Progenitor cell of endocrine pancreas (in vitro differentiated cells): ENCODE measurements around the gene TDRKH. TPM values are rescaled to one million over a fixed set of nuclear protein-coding genes. Genes with fewer than 3 reads are reported as not detected.
A peak's percentile ranks its signal among the peaks of the same experiment; 100 is the strongest.
"Not testable (repeated sequence)": the region's sequence is repeated elsewhere in the genome, so short reads cannot be mapped to it uniquely, and the experiment has no call there.

ENCODE experiments used
- DNase-seq: peaks from one replicate; pipeline ENCODE4 v3.0.0; 2021; ENCODE audit warnings: low spot score; ENCODE audit not compliant: unreplicated experiment
- H3K27ac Mint-ChIP-seq: 2 replicates; pipeline ENCODE4 v1.8.0; 2021; ENCODE audit warnings: mild to moderate bottlenecking, moderate library complexity, mixed read lengths
- H3K27me3 Mint-ChIP-seq: 2 replicates; pipeline ENCODE4 v1.8.0; 2021; ENCODE audit warnings: mixed read lengths
- H3K36me3 Mint-ChIP-seq: 2 replicates; pipeline ENCODE4 v1.8.0; 2022; ENCODE audit warnings: mixed read lengths; ENCODE audit not compliant: insufficient read depth
- H3K4me1 Mint-ChIP-seq: 2 replicates; pipeline ENCODE4 v1.8.0; 2021; ENCODE audit warnings: low read depth, mixed read lengths
- H3K4me3 Mint-ChIP-seq: 2 replicates; pipeline ENCODE4 v1.8.0; 2021; ENCODE audit warnings: low read depth, mild to moderate bottlenecking, moderate library complexity, mixed read lengths
- H3K9me3 Mint-ChIP-seq: 2 replicates; pipeline ENCODE4 v1.8.0; 2021; ENCODE audit warnings: low read depth, mixed read lengths
- total RNA-seq: library from RNA; stranded (reverse); gene quantifications from 2 replicates; pipeline ENCODE4 v1.2.1, GENCODE V29; 2021
- TF ChIP-seq, protein P1 (sequence below): fragments of 200-600 bp; sonication (generic); IDR thresholded peaks from one replicate; pipeline ENCODE4 v1.5.0; 2021; ENCODE audit warnings: antibody characterized with exemption, mild to moderate bottlenecking; ENCODE audit not compliant: unreplicated experiment

Gene TDRKH
- total RNA-seq, 1 donor from 2014 or later = 16.5 TPM

- H3K27ac Mint-ChIP-seq = no peak overlapping the region
- no peak for DNase-seq
- no peaks in the 10 kb centered on the region for H3K27me3 Mint-ChIP-seq
- no peak overlapping the region for H3K4me3 Mint-ChIP-seq
- peaks cover under 1% of the 10 kb centered on the region for H3K4me1 Mint-ChIP-seq
- H3K36me3 Mint-ChIP-seq = peaks cover 20% of the 10 kb centered on the region
- no peaks in the 10 kb centered on the region for H3K9me3 Mint-ChIP-seq
- TF ChIP-seq, protein P1, sequence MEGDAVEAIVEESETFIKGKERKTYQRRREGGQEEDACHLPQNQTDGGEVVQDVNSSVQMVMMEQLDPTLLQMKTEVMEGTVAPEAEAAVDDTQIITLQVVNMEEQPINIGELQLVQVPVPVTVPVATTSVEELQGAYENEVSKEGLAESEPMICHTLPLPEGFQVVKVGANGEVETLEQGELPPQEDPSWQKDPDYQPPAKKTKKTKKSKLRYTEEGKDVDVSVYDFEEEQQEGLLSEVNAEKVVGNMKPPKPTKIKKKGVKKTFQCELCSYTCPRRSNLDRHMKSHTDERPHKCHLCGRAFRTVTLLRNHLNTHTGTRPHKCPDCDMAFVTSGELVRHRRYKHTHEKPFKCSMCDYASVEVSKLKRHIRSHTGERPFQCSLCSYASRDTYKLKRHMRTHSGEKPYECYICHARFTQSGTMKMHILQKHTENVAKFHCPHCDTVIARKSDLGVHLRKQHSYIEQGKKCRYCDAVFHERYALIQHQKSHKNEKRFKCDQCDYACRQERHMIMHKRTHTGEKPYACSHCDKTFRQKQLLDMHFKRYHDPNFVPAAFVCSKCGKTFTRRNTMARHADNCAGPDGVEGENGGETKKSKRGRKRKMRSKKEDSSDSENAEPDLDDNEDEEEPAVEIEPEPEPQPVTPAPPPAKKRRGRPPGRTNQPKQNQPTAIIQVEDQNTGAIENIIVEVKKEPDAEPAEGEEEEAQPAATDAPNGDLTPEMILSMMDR = no peak
These were observed 16.6 kb downstream of the TDRKH start for GRCh38 chr1:151773702-151774101.

- not testable (repeated sequence) for DNase-seq, H3K27me3 Mint-ChIP-seq, H3K36me3 Mint-ChIP-seq, H3K9me3 Mint-ChIP-seq, H3K27ac Mint-ChIP-seq, H3K4me3 Mint-ChIP-seq
- H3K4me1 Mint-ChIP-seq = peaks cover 12% of the 10 kb centered on the region
These were observed 21.0 kb downstream of the TDRKH start for GRCh38 chr1:151769270-151769669.

DNA sequence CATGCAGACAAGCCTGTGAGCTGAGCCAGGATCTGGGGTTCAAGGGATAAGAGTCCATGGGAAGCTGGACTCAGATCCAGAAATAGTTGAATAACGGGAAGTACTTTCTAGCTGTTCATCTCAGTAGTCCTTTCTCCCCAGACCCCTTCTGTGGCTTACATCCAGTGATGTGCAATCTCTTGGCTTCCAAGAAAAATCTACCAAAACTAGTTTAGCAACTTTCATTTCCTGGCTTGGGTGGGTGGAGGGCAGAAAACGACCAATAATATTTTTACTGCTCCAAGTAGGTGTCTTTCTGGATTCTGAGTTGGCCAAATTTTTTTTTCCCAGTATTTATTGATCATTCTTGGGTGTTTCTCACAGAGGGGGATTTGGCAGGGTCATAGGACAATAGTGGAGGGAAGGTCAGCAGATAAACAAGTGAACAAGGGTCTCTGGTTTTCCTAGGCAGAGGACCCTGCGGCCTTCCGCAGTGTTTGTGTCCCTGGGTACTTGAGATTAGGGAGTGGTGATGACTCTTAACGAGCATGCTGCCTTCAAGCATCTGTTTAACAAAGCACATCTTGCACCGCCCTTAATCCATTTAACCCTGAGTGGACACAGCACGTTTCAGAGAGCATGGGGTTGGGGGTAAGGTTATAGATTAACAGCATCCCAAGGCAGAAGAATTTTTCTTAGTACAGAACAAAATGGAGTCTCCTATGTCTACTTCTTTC is 21.8 kb downstream of the TDRKH start:
- Mint-ChIP-seq H3K4me1 (peaks cover 18% of the 10 kb centered on the region), H3K27ac (peak overlapping the region; percentile 94), H3K4me3 (peak overlapping the region; percentile 27)
- H3K36me3 Mint-ChIP-seq, H3K9me3 Mint-ChIP-seq, H3K27me3 Mint-ChIP-seq, DNase-seq: not testable (repeated sequence)

DNA sequence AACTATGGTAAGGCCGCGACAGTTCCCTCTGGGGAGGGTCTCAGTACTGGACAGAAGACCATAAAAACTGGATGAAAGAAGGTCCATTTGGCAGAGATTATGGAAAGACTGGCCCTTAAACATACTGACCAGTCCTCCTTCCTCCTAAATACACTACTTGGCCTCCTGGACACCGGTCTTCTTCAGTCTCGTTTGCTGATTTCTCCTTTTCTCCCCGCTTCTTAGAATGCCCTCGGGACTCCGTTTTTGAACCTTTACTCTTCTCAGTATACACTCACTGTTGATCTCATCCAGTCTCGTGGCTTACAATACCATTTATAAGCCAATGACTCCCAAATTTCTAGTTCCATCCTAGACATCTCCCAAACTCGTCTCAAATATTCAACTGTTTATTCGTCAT is 26.3 kb downstream of the TDRKH start:
- peak overlapping the region; percentile 95 for H3K27ac Mint-ChIP-seq
- no peaks in the 10 kb centered on the region for H3K9me3 Mint-ChIP-seq
- peaks cover 13% of the 10 kb centered on the region for H3K36me3 Mint-ChIP-seq
- H3K27me3 Mint-ChIP-seq = no peaks in the 10 kb centered on the region
- TF ChIP-seq, protein P1 = no peak
- peaks cover 20% of the 10 kb centered on the region for H3K4me1 Mint-ChIP-seq
- DNase-seq = no peak
- H3K4me3 Mint-ChIP-seq = peak overlapping the region; percentile 91

GRCh38 chr1:151762941-151763921 is 27.1 kb downstream of the TDRKH start, which contains the start of gene MRPL9:
TSS of gene MRPL9 (minus strand) at chr1:151763496. CDS start at chr1:151763479, 17 bp downstream.
- Mint-ChIP-seq H3K36me3 (peaks cover 13% of the 10 kb centered on the region), H3K27ac (peak within 1 kb of the TSS; percentile 95), H3K27me3 (no peaks in the 10 kb centered on the region), H3K4me1 (peaks cover 15% of the 10 kb centered on the region), H3K4me3 (peak within 1 kb of the TSS; percentile 91), H3K9me3 (no peaks in the 10 kb centered on the region)
- TF ChIP-seq, protein P1 = no peak
- peak; percentile 71 for DNase-seq
